Measurements from ENCODE around the gene PACRG.

The PACRG gene

GRCh38 chr6:162709431-162709830 is 18.3 kb upstream of the PACRG start:
- no peak for DNase-seq (ENCODE audit: low read depth in 2 of 2, low spot score in 1 of 2)

- DNase-seq (ENCODE audit: low read depth in 2 of 2, low spot score in 1 of 2), result no peak
These were observed 17.4 kb upstream of the PACRG start for GRCh38 chr6:162710419-162710818.

GRCh38 chr6:162710936-162711335 is 16.8 kb upstream of the PACRG start:
- DNase-seq (ENCODE audit: low read depth in 2 of 2, low spot score in 1 of 2), result no peak

GRCh38 chr6:162711376-162711775 is 16.4 kb upstream of the PACRG start:
- DNase-seq (ENCODE audit: low read depth in 2 of 2, low spot score in 1 of 2), result no peak

GRCh38 chr6:162712694-162713093 is 15.1 kb upstream of the PACRG start:
- DNase-seq (ENCODE audit: low read depth in 2 of 2, low spot score in 1 of 2), result no peak

GRCh38 chr6:162713974-162714780 is 13.6 kb upstream of the PACRG start:
- DNase-seq (ENCODE audit: low read depth in 2 of 2, low spot score in 1 of 2), result no peak

GRCh38 chr6:162715601-162716000 is 12.2 kb upstream of the PACRG start:
- no peak for DNase-seq (ENCODE audit: low read depth in 2 of 2, low spot score in 1 of 2)

GRCh38 chr6:162719528-162719927 is 8.2 kb upstream of the PACRG start:
- no peak for DNase-seq (ENCODE audit: low read depth in 2 of 2, low spot score in 1 of 2)

GRCh38 chr6:162721404-162721687 is 6.4 kb upstream of the PACRG start:
- no peak for DNase-seq (ENCODE audit: low read depth in 2 of 2, low spot score in 1 of 2)

GRCh38 chr6:162722226-162722625 is 5.5 kb upstream of the PACRG start:
- DNase-seq (ENCODE audit: low read depth in 2 of 2, low spot score in 1 of 2), result no peak

GRCh38 chr6:162722633-162723032 is 5.1 kb upstream of the PACRG start:
- no peak for DNase-seq (ENCODE audit: low read depth in 2 of 2, low spot score in 1 of 2)

GRCh38 chr6:162726947-162727321 is 840 bp upstream of the PACRG start:
- no peak for DNase-seq (ENCODE audit: low read depth in 2 of 2, low spot score in 1 of 2)

- no peak for DNase-seq (ENCODE audit: low read depth in 2 of 2, low spot score in 1 of 2)
These were observed 423 bp downstream of the PACRG start for GRCh38 chr6:162728197-162728596.

- no peak for DNase-seq (ENCODE audit: low read depth in 2 of 2, low spot score in 1 of 2)
These were observed 932 bp downstream of the PACRG start for GRCh38 chr6:162728706-162729105.

- no peak for DNase-seq (ENCODE audit: low read depth in 2 of 2, low spot score in 1 of 2)
These were observed 2.7 kb downstream of the PACRG start for GRCh38 chr6:162730502-162730901.

GRCh38 chr6:162733489-162733888 is 5.7 kb downstream of the PACRG start:
- no peak for DNase-seq (ENCODE audit: low read depth in 2 of 2, low spot score in 1 of 2)

GRCh38 chr6:162736961-162737360 is 9.2 kb downstream of the PACRG start:
- no peak for DNase-seq (ENCODE audit: low read depth in 2 of 2, low spot score in 1 of 2)

GRCh38 chr6:162750776-162751175 is 23.0 kb downstream of the PACRG start:
- no peak for DNase-seq (ENCODE audit: low read depth in 2 of 2, low spot score in 1 of 2)

- DNase-seq (ENCODE audit: low read depth in 2 of 2, low spot score in 1 of 2), result no peak
These were observed 23.6 kb downstream of the PACRG start for GRCh38 chr6:162751211-162751859.

GRCh38 chr6:162753775-162754174 is 26.0 kb downstream of the PACRG start:
- no peak for DNase-seq (ENCODE audit: low read depth in 2 of 2, low spot score in 1 of 2)

GRCh38 chr6:162770136-162770535 is 42.4 kb downstream of the PACRG start:
- DNase-seq (ENCODE audit: low read depth in 2 of 2, low spot score in 1 of 2), result no peak

GRCh38 chr6:162770955-162771354 is 43.2 kb downstream of the PACRG start:
- DNase-seq (ENCODE audit: low read depth in 2 of 2, low spot score in 1 of 2), result no peak

- DNase-seq (ENCODE audit: low read depth in 2 of 2, low spot score in 1 of 2), result no peak
These were observed 44.7 kb downstream of the PACRG start for GRCh38 chr6:162772466-162772865.

Data from stimulated activated CD8-positive, alpha-beta memory T cell treated with anti-CD3 and anti-CD28 coated beads, Interleukin-4, amount 100 ng/mL, for 4 hours (primary cell).